HEK293 (cell line): ENCODE data around the gene ZNF436.

Experiments used
- CTCF ChIP-seq: fragments of 450-650 bp; formaldehyde crosslinking; IDR thresholded peaks from 2 replicates; pipeline ENCODE4 v1.5.1; 2016; ENCODE audit warnings: missing biosample characterization, missing genetic modification characterization
- KLF1 ChIP-seq: fragments of 450-650 bp; formaldehyde crosslinking; IDR thresholded peaks from 2 replicates; pipeline ENCODE4 v1.5.1; 2016; ENCODE audit warnings: missing biosample characterization, missing genetic modification characterization
- ZNF335 ChIP-seq: fragments of 450-650 bp; formaldehyde crosslinking; conservative IDR thresholded peaks from 2 replicates; pipeline ENCODE4 v1.5.1; 2016; ENCODE audit warnings: missing biosample characterization, missing genetic modification characterization
- ZNF510 ChIP-seq: fragments of 450-650 bp; formaldehyde crosslinking; IDR thresholded peaks from 2 replicates; pipeline ENCODE4 v1.5.1; 2018; ENCODE audit warnings: mild to moderate bottlenecking, missing genetic modification characterization, missing biosample characterization; ENCODE audit not compliant: insufficient replicate concordance
- ZNF701 ChIP-seq: fragments of 450-650 bp; formaldehyde crosslinking; IDR thresholded peaks from 2 replicates; pipeline ENCODE4 v1.5.1; 2016; ENCODE audit warnings: missing biosample characterization, missing genetic modification characterization
- TF ChIP-seq, protein P1 (sequence below): fragments of 450-650 bp; formaldehyde crosslinking; IDR thresholded peaks from 2 replicates; pipeline ENCODE4 v1.5.1; 2016; ENCODE audit warnings: missing biosample characterization, missing genetic modification characterization, low read depth

DNA sequence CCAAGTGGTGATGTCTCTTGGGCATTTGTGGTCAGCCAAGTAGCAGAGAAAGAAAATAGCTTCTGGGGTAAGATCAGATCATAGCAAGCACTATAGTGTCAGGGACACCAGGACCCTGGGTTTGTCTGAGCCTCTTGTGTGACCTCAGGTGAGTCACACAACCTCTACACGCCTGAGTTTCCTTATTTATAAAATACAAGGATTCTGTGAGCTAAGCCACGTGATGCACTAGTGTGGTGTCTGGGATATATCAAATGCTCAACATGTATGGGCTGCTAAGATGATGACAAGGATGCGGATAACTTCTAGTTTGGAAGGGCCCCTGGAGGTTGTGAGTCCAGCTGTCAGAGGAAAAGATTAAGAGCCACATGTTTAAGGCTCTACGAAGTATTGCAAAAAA, 24.5 kb upstream of the ZNF436 start:
- no peak for TF ChIP-seq KLF1 (tag by site-specific recombination)
- TF ChIP-seq, protein P1, sequence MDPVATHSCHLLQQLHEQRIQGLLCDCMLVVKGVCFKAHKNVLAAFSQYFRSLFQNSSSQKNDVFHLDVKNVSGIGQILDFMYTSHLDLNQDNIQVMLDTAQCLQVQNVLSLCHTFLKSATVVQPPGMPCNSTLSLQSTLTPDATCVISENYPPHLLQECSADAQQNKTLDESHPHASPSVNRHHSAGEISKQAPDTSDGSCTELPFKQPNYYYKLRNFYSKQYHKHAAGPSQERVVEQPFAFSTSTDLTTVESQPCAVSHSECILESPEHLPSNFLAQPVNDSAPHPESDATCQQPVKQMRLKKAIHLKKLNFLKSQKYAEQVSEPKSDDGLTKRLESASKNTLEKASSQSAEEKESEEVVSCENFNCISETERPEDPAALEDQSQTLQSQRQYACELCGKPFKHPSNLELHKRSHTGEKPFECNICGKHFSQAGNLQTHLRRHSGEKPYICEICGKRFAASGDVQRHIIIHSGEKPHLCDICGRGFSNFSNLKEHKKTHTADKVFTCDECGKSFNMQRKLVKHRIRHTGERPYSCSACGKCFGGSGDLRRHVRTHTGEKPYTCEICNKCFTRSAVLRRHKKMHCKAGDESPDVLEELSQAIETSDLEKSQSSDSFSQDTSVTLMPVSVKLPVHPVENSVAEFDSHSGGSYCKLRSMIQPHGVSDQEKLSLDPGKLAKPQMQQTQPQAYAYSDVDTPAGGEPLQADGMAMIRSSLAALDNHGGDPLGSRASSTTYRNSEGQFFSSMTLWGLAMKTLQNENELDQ (tag by site-specific recombination): no peak
- no peak for TF ChIP-seq ZNF335 (tag by site-specific recombination)
- TF ChIP-seq CTCF (tag by site-specific recombination): no peak
- TF ChIP-seq ZNF510 (tag by site-specific recombination): no peak
- TF ChIP-seq ZNF701 (tag by site-specific recombination): no peak
